HUDEP-2 (cell line): ENCODE measurements around the gene WDFY4.

Experiments
- DNase-seq, 76 experiments: peaks; one replicate each; lab custom pipeline; 2025; ENCODE audit not compliant: unreplicated experiment in 76 of 76; lab: John Stamatoyannopoulos, UW

WDFY4 gene

GRCh38 chr10:48683868-48684267 lies 805 bp upstream of the WDFY4 start:
- no peak for DNase-seq

GRCh38 chr10:48684463-48684791 lies 246 bp upstream of the WDFY4 start:
- no peak for DNase-seq

GRCh38 chr10:48685731-48686130 lies 1.1 kb downstream of the WDFY4 start:
- no peak for DNase-seq

- no peak for DNase-seq
These were observed 6.4 kb downstream of the WDFY4 start for GRCh38 chr10:48690791-48691660.

GRCh38 chr10:48691812-48692528 lies 7.3 kb downstream of the WDFY4 start:
- no peak for DNase-seq

GRCh38 chr10:48692748-48693147 lies 8.1 kb downstream of the WDFY4 start:
- DNase-seq, result no peak

GRCh38 chr10:48693206-48693605 lies 8.5 kb downstream of the WDFY4 start:
- DNase-seq, result no peak

- DNase-seq, result no peak
These were observed 9.8 kb downstream of the WDFY4 start for GRCh38 chr10:48694371-48695030.

- DNase-seq, result no peak
These were observed 11.2 kb downstream of the WDFY4 start for GRCh38 chr10:48695636-48696534.

- no peak for DNase-seq
These were observed 11.8 kb downstream of the WDFY4 start for GRCh38 chr10:48696535-48696873.

GRCh38 chr10:48697091-48697490 lies 12.4 kb downstream of the WDFY4 start:
- no peak for DNase-seq

GRCh38 chr10:48697821-48698764 lies 13.4 kb downstream of the WDFY4 start:
- DNase-seq, result no peak

GRCh38 chr10:48699011-48699627 lies 14.4 kb downstream of the WDFY4 start:
- no peak for DNase-seq

- no peak for DNase-seq
These were observed 15.4 kb downstream of the WDFY4 start for GRCh38 chr10:48700071-48700470.

- no peak for DNase-seq
These were observed 15.8 kb downstream of the WDFY4 start for GRCh38 chr10:48700493-48700892.

GRCh38 chr10:48701139-48701901 lies 16.6 kb downstream of the WDFY4 start:
- DNase-seq, result no peak

- no peak for DNase-seq
These were observed 17.3 kb downstream of the WDFY4 start for GRCh38 chr10:48701941-48702340.

GRCh38 chr10:48703531-48704122 lies 19.0 kb downstream of the WDFY4 start:
- no peak for DNase-seq
